GM12878 (cell line): ENCODE results near the gene CCDC106.

Experiments
- BCL3 ChIP-seq: IDR thresholded peaks from 2 replicates; pipeline ENCODE4 v1.6.1; 2011; ENCODE audit warnings: borderline replicate concordance, low read depth, mild to moderate bottlenecking, moderate library complexity, low read length; ENCODE audit not compliant: insufficient read depth, poor library complexity, severe bottlenecking
- ELK1 ChIP-seq: IDR thresholded peaks from 2 replicates; pipeline ENCODE4 v1.6.1; 2012; ENCODE audit warnings: low read depth, low read length, improper control_type of control experiment
- EP300 ChIP-seq, 2 experiments: fragments of 150-350 bp in 1 of 2; IDR thresholded peaks; 2 replicates each; pipeline ENCODE4 v1.6.1; 2011 to 2012; ENCODE audit warnings: low read depth in 2 of 2, low read length in 2 of 2, borderline replicate concordance in 1 of 2, improper control_type of control experiment in 1 of 2, inconsistent platforms in 1 of 2; ENCODE audit not compliant: control insufficient read depth in 1 of 2
- FOS ChIP-seq: IDR thresholded peaks from 3 replicates; pipeline ENCODE4 v1.6.1; 2011; ENCODE audit warnings: borderline replicate concordance; ENCODE audit not compliant: insufficient read length; ENCODE audit errors: extremely low read depth
- POLR2A ChIP-seq: IDR thresholded peaks from 2 replicates; pipeline ENCODE4 v1.6.1; 2011; ENCODE audit warnings: low read depth, mild to moderate bottlenecking, low read length
- SIN3A ChIP-seq: IDR thresholded peaks from 2 replicates; pipeline ENCODE4 v1.6.1; 2012; ENCODE audit warnings: low read depth, low read length, improper control_type of control experiment
- TAF1 ChIP-seq: IDR thresholded peaks from 2 replicates; pipeline ENCODE4 v1.6.1; 2011; ENCODE audit warnings: mild to moderate bottlenecking, low read depth, low read length, borderline replicate concordance
- TF ChIP-seq, protein P1 (sequence below), 3 experiments: IDR thresholded peaks in 2 of 3; conservative IDR thresholded peaks in 1 of 3; 2 replicates each; pipeline ENCODE4 v1.5.1; 2011; ENCODE audit warnings: low read depth in 3 of 3, low read length in 3 of 3, mild to moderate bottlenecking in 3 of 3, control low read depth in 2 of 3, moderate library complexity in 2 of 3, inconsistent platforms in 1 of 3, mixed read lengths in 1 of 3; ENCODE audit not compliant: control insufficient read depth in 2 of 3, insufficient read depth in 1 of 3; ENCODE audit errors: extremely low read depth in 1 of 3
- TF ChIP-seq, protein P2 (sequence below): fragments of 450-650 bp; IDR thresholded peaks from 2 replicates; pipeline ENCODE4 v1.6.1; 2014; ENCODE audit warnings: mild to moderate bottlenecking

- no peak for TF ChIP-seq SIN3A
- TF ChIP-seq EP300 (IDR thresholded peaks at IDR 0.05; ENCODE audit: borderline replicate concordance in 1 of 2, control insufficient read depth in 1 of 2, low read depth in 2 of 2, low read length in 2 of 2), result no peak
- TF ChIP-seq, protein P1, sequence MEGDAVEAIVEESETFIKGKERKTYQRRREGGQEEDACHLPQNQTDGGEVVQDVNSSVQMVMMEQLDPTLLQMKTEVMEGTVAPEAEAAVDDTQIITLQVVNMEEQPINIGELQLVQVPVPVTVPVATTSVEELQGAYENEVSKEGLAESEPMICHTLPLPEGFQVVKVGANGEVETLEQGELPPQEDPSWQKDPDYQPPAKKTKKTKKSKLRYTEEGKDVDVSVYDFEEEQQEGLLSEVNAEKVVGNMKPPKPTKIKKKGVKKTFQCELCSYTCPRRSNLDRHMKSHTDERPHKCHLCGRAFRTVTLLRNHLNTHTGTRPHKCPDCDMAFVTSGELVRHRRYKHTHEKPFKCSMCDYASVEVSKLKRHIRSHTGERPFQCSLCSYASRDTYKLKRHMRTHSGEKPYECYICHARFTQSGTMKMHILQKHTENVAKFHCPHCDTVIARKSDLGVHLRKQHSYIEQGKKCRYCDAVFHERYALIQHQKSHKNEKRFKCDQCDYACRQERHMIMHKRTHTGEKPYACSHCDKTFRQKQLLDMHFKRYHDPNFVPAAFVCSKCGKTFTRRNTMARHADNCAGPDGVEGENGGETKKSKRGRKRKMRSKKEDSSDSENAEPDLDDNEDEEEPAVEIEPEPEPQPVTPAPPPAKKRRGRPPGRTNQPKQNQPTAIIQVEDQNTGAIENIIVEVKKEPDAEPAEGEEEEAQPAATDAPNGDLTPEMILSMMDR (IDR thresholded peaks at IDR 0.05 in 2 of 3, conservative IDR thresholded peaks at IDR 0.05 in 1 of 3; ENCODE audit: control insufficient read depth in 2 of 3, extremely low read depth in 1 of 3, insufficient read depth in 1 of 3, low read depth in 3 of 3, low read length in 3 of 3), result no peak
- no peak for TF ChIP-seq TAF1
- TF ChIP-seq, protein P2, sequence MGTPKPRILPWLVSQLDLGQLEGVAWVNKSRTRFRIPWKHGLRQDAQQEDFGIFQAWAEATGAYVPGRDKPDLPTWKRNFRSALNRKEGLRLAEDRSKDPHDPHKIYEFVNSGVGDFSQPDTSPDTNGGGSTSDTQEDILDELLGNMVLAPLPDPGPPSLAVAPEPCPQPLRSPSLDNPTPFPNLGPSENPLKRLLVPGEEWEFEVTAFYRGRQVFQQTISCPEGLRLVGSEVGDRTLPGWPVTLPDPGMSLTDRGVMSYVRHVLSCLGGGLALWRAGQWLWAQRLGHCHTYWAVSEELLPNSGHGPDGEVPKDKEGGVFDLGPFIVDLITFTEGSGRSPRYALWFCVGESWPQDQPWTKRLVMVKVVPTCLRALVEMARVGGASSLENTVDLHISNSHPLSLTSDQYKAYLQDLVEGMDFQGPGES, result no peak
- TF ChIP-seq ELK1, result no peak
- no peak for TF ChIP-seq BCL3
- no peak for TF ChIP-seq FOS
- no peak for TF ChIP-seq POLR2A
These were observed 44.7 kb downstream of the CCDC106 start for GRCh38 chr19:55692681-55693081.
